Stimulated activated CD4-positive, alpha-beta T cell treated with anti-CD3 and anti-CD28 coated beads, Interleukin-12 subunit alpha, Interleukin-12 subunit beta, amount 100 ng/mL, for 48 hours (primary cell): ENCODE measurements around the gene PCDH20.
"Not testable (repeated sequence)": the region's sequence is repeated elsewhere in the genome, so short reads cannot be mapped to it uniquely, and the experiment has no call there.

Source experiments
- DNase-seq, 3 donors: peaks; one replicate each; pipeline ENCODE4 v3.0.0-alpha.2; 2020; ENCODE audit warnings: low read depth in 2 of 3, low spot score in 1 of 3

The PCDH20 gene, protein sequence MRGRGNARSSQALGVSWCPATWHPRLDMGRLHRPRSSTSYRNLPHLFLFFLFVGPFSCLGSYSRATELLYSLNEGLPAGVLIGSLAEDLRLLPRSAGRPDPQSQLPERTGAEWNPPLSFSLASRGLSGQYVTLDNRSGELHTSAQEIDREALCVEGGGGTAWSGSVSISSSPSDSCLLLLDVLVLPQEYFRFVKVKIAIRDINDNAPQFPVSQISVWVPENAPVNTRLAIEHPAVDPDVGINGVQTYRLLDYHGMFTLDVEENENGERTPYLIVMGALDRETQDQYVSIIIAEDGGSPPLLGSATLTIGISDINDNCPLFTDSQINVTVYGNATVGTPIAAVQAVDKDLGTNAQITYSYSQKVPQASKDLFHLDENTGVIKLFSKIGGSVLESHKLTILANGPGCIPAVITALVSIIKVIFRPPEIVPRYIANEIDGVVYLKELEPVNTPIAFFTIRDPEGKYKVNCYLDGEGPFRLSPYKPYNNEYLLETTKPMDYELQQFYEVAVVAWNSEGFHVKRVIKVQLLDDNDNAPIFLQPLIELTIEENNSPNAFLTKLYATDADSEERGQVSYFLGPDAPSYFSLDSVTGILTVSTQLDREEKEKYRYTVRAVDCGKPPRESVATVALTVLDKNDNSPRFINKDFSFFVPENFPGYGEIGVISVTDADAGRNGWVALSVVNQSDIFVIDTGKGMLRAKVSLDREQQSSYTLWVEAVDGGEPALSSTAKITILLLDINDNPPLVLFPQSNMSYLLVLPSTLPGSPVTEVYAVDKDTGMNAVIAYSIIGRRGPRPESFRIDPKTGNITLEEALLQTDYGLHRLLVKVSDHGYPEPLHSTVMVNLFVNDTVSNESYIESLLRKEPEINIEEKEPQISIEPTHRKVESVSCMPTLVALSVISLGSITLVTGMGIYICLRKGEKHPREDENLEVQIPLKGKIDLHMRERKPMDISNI

DNA sequence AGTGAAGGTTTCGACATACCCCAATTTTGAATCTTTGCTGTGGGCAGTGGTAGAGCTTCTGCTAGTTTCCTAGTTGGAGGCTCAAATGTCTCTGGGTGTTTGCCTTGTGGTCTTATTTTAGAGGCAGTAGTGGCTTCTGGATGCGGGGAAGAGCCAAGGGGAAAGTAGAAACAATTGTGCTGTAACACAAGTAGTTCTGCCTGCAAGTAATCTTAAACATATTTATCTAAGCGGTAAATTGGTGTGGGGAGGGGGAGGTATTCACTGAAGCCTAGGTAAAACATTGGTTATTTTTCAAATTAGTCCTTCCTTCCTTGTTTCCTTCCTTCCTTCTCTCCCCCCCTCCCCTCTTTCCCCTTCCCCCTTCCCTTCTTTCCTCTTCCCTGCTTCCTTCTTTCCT is at the start of gene PCDH20:
TSS of gene PCDH20 (minus strand) at position 101 of the 400 bp plus-strand sequence. CDS start 691 bp downstream, outside the sequence.
- DNase-seq: no peak

DNA sequence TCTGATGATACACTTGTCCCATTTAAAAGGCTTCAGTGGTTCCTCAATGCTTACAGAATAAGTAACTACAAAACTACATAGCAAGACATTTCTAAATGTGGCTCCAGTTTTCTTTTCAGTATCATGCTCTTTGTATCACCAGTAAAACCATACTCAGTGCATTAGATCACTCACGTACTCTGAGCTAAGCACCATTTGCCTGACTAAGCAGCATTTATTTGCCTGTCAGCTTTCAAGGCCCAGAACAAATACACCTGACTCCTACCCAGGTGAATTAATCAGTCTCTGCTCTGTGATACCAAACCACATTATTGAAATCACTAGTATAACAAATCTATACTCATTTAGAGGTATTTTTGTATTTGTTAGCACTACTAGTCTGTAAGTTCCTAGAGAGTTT is 47.4 kb upstream of the PCDH20 start:
- DNase-seq: no peak

DNA sequence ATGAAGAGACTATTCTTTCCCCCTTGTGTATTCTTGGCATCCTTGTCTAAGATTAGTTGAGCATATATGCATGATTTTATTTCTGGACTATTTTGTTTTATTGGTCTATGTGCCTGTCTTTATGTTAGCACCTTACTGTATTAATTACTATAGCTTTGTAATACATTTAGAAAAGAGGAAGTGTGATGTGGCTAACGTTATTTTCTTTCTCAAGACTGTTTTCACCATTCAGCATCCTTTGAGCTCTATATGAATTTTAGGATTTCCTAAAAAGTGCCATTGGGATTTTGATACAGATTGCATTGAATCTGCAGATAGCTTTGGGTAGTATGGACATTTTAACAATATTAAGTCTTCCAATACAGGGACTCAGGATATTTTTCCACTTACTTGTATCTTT is 37.5 kb upstream of the PCDH20 start:
- DNase-seq: no peak

DNA sequence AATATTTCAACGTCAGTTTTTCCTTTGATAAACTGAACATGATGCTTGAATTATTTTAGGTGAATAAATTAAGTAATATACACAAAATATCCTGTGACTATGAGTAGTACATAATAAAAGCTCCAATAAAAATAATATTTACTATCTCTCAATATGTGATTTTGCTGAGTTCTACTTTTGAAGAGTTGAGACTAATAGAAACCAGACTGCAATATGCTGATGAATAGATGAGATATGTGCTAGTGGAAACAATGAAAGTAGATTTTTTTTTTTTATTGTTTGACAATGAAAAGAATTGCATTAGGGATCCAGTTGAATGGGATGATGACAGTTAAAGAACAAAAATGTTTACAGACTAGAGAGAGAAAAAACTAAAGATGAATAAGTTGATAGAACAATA is 16.4 kb upstream of the PCDH20 start:
- DNase-seq: no peak

DNA sequence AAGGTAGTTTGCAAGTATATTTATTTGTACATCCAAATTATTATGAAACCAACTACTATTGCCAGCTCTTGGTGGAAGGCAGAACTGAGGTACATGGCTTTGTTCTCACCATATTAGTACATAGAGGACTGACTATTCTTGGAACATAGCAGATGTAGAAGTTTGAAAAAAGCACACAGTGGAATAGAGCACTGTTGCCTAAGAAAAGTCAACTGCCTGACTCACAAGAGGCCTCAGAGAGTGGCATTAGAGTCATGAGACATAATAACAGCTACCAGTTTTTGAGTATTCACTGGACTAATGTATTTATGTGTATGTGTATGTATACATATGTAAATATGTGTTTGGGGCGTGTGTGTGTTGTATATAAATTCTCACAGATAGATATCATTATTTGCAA is 8.3 kb upstream of the PCDH20 start:
- DNase-seq: no peak

DNA sequence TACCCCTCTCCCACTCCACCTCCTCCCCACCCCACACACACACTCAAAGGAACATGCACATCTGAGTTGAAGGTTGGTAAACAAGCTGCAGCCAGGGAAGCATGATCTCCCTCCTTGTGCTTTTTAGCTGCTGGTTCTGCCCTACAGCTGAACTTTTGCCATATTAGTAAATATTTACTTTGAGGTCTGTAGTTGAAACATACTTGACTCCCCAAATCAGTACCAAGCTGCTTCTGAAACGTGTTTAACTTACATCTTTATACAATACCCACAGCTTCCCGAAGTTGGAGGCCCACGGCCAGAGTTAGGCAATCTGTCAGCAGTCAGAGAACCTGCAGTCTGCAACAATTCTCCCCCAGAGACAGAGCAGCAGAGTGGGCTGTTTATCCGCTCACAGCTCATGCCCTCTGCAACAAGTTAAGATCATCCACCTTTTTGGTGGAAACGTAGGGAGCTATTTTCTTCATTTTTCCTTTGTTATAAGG is 1.5 kb upstream of the PCDH20 start:
- no peak for DNase-seq

DNA sequence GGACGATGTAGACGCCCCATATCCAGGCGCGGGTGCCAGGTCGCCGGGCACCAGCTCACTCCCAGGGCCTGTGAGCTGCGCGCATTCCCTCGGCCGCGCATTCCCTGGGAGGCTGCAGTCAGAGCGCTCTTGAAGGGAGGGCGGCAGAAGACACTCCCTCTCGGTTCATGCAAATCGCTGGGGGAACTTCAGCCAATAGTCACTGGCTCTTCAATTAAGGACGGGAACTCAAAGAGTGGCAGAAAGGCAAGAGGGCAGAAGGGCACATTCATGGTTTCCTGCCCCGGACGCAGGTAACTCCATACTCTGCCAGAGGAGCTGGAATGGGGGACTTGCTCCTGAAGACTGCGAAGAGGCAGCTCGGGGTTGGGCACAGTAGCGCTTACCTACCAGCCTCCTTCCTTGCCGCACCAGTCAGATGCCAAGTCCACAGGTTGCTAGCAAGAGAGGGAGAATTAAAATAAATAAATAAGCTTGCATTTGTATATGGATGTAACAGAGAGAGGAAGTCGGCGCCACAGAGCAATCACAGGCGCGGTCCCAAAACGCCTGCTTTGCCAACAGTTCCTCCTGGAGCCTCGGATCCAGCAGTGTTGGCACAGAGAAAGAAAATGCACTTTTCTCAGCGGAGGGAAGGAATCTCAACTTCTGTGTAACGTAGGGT is 459 bp downstream of the PCDH20 start:
- DNase-seq: no peak

DNA sequence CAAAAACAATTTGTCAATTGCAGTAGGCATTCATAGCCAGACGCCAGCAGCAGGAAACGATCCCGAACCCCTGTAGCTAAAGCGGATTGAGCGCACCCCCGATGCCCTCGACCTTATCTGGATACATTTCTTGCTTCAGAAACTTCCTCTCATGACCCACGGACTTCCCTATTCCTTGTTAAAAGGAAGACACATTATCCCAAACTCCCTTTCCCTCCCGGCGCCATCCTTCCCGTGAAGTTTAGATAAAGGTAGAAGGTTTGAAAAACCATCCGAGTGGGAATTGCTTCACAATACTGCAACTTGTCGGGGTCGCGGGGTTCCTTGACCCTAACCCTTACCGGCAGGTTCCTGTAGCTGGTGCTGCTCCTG is 977 bp downstream of the PCDH20 start:
- DNase-seq: no peak

DNA sequence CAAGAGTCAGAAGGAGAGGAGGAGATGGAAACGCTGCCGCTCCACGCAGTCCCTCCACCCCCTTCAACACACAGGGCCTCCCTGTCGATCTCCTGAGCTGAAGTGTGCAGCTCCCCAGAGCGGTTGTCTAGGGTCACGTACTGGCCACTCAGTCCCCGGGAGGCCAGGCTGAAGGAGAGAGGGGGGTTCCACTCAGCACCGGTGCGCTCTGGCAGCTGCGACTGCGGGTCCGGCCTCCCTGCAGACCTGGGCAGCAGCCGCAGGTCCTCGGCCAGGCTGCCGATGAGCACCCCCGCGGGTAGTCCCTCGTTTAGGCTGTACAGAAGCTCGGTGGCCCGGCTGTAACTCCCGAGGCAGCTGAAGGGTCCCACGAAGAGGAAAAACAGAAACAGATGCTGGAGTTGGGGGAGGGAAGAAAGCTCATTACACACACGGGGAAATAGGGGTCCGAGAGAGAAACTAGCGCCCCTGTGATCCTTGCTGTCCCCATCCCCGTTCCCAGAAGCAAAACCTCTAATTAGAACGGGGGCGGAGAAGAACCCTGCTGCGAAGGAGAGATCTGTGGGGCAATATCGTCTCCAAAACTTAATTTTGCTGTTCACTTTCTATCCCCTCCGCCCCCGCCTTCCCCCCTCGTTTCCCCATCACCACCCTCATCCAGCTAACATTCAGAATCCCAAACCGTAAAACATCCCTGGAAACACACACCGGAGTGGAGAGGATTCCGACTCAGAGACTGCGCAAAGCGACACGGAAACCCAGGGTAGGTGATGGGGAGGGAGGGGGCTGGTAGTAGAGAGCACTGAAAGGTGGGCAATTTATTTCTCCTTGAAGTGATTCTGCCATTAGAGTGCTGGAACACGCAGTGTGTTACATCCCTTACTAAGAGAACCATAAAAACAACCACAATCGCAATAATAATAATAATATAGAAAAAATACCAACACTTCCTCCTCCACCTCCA is 1.8 kb downstream of the PCDH20 start:
- no peak for DNase-seq

DNA sequence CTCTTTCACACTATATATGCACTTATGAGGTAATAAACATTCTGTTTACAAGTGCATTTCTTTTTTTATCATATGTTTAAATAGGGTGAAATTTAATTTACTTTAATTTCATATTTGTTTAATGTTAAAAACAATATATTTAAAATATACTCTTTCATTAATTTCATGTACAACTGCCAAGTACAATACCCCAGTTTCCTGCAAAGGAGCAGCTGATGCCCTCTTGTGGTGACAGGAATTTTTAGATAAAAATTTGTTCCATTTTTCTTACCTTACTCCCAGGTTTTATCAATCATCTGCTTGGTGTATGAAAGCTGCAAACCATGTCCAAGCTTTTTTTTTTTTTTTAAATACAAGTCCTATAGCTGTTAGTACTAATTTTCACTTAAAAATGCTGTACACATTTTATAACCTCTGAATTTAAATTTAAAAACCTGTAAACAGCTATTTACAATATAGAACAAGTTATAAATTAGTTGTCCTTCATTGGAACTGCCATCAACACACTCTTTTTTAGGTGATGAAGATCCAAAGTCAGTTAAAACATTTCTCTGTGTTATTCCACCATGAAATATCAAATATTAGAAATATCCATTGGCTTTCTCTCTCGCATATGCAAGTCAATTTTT is 4.9 kb downstream of the PCDH20 start:
- no peak for DNase-seq

DNA sequence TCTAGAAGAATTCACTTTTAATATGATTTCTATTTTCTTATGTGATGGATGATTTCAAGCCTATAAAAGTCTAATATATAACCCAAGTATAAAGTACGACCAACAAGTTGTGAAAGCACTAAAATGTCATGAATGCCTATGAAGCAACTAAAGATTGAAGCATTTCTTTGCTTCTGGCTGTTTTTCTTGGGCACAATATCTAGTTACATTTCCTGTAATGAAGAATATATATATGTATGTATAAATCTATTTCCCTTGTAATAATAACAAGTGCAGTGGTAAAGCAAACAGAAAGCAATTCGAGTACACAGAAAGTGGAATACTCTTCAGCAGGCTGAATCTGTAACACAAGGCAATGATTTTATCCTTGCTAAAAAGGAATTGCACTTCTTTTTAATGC is 5.4 kb downstream of the PCDH20 start:
- no peak for DNase-seq

DNA sequence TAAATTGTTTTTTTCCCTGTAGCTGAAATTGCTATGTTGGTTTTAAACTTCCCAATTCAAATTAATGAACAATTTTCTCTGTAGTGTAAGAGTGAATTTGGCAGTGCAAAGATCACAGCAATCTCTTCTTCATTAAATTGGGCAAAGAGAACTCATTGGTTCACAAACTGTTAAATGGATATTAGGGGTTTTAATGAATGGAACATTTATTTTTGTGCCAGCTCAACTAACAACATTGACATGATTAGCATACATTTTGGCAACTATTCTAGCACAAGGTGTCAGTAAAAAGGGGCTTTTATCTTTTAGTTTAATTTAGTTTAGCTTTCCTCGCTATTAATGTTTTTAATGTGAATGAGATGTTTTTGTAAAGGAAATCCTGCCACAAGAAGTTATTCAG is 7.1 kb downstream of the PCDH20 start:
- no peak for DNase-seq

DNA sequence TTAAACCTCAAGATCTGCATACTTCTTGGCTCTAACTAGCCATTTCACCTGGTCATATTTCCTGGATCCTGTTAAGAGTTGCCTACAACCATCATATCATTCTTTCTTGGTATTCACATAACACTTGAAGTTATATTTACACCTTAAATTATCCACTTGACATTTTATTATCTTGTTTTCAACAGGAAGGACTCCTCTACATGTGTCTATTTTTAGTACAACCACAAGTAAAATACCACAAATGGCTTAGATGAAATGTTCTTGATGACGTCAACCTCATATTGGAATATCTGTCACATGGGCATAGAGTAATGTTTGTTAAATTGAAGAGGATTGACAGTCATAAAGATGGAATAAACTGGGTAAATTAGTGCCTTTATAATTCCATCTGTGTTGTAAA is 9.4 kb downstream of the PCDH20 start:
- no peak for DNase-seq

DNA sequence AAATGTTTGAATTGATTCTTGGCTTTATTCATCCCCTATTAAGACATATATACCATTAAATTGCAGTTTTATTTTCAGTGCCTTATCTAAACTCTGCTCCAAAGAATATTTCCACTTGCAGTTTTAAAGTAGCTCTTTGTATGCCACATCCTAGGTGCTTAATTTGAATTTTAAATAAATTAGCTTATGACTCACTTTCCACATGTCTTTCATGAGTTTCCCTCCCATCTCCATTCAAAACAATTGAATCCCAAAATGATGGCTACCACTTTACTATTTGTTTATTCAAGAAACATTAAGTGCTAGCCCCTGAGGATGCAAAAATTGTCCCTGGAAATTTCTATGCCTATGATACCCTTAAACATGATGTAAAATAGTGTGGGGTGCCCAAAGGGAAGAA is 19.5 kb downstream of the PCDH20 start:
- DNase-seq: no peak

DNA sequence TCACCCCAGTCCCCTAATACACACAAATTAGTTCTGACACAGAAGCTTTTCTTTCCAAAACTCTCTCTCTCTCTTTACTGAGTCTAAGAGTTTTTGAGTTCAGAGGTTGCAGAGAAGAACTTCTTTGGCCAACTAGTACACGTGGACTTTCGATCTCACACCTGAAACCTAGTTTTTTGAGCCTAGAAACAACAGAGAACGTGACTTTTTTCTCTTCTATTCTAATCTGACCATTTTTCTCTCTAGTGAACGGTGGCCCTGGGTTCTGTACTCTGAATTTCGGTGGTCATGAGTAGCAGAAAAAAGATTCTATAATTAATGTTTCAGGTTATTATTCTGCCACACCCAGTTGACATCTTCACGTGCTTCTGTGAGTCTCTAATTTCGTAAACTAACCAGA is 24.2 kb downstream of the PCDH20 start:
- no peak for DNase-seq

DNA sequence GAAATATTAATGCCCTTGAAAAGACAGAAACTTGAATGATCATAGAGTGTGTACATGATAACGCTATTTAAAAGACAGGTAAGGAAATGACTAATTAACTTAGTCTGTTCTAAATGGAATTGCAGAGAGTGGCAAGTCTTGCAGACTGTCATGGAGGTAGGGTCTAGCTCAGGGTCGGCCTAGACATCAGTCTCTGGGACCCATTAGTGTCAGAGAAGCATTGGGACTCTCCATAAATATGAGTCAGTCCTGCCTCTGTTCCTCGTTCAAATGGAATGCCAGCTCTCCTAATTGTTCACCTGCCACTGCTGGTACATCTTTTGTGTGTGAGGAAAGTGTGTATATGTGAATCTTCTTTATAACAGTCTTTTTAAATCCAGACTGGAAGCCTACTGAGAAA is 28.0 kb downstream of the PCDH20 start:
- DNase-seq: no peak

DNA sequence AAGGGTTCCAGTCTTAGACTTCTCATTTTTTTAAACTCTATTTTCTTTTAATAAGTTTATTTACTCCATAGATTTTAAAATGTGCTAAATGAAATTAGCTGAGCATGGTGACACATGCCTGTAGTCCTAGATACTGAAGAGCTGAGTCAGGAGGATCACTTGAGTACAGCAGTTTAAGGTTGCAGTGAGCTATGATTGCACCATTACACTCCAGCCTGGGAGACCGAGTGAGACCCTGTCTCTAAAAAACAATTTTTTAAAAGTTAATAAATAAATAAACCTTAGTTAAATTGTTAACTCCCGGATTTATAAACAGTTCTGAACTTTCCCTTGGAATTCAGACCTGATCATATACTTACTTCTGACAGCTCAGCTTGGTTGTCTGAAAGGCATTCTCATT is 32.5 kb downstream of the PCDH20 start:
- DNase-seq: no peak

DNA sequence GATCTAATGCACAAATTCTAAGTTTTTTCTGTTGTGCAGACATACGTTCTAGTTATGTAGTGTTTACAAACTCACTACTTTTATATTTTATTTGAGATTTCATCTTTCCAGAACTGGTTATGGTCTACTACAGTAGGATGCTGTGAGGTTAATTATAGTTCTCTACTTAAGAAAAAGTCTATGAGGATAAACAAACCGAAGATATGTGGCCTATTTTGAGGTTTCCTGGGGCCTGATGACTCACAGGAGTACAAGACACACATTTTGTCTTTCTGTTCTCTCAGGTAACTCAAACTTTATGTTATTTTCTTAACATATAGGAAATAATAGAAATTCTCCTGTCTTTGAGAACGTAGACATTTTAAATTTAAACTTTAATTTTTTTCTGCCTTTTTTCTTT is 45.1 kb downstream of the PCDH20 start:
- DNase-seq: no peak

DNA sequence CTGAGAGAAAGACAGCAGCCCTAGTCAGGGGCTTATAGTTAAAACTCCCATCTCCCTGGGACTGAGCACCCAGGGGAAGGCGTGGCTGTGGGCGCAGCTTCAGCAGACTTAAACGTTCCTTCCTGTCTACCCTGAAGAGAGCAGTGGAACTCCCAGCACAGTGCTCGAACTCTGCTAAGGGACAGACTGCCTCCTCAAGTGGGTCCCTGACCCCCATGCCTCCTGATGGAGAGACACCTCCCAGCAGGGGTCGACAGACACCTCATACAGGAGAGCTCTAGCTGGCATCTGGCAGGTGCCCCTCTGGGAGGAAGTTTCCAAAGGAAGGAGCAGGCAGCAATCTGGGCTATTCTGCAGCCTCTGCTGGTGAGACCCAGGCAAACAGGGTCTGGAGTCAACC is 51.0 kb downstream of the PCDH20 start:
- DNase-seq: not testable (repeated sequence)

DNA sequence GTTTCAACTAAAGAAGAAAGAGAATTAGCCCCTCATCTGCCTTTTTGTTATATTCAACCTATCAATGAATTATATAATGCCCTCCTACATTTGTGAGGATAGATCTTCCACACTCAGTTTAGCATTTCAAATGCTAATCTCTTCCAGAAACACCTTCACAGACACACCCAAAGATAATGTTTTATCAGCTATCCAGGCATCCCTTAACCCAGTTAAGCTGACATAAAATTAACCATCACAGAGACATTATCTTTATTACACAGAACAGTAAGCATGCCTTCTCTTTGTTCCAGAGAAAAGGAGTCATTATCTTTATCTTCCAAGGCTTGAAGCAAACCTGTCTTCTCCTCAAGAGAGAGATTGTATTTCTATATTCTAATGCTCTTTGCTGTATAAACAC is 53.1 kb downstream of the PCDH20 start:
- DNase-seq: no peak
